ENCODE data around the gene PABPC1L.

The PABPC1L gene

DNA sequence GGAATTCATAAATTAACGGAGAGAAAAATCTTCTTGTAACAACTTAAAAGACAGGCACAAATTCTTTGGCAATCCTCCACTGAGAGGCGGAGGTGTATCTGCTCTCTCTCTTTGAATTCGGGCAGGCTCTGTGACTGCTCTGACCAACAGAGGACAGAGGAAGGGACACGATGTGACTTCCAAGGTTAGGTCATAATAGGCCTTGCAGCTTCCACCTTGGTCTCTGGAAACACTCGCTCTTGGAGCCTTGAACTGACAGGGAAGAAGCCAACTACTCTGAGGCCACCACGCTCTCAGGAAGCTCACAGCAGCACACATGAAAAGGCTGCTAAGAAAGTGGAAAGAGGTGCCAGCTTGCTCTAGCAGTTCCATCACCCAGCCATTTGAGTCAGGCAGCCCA, 35.4 kb downstream of the PABPC1L start:
- Histone ChIP-seq H3K36me3 (ENCODE audit: control insufficient read depth in 2 of 2, insufficient read depth in 1 of 2, low read length in 2 of 2) (peaks cover 22 to 98% of the 10 kb centered on the region in 2 experiments), H3K4me1 (ENCODE audit: control insufficient read depth, insufficient read depth, low read length) (no peaks in the 10 kb centered on the region), H3K27ac (ENCODE audit: extremely low read depth, low read depth, low read length) (no peak overlapping the region), H3K9me3 (ENCODE audit: control insufficient read depth, insufficient read depth, low read depth, low read length) (no peaks in the 10 kb centered on the region), H3K4me3 (ENCODE audit: low read depth, low read length) (no peak overlapping the region)
- no peak for TF ChIP-seq ZNF292 (tag by site-specific recombination; IDR thresholded peaks at IDR 0.05; ENCODE audit: borderline replicate concordance, low read depth)
- no peak for TF ChIP-seq ZNF138 (tag by site-specific recombination; IDR thresholded peaks at IDR 0.05; ENCODE audit: borderline replicate concordance)
- TF ChIP-seq ZFP37 (tag by site-specific recombination; IDR thresholded peaks at IDR 0.05), result no peak
- TF ChIP-seq ZNF426 (tag by site-specific recombination; IDR thresholded peaks at IDR 0.05), result no peak
- TF ChIP-seq ZNF747 (tag by site-specific recombination; IDR thresholded peaks at IDR 0.05), result no peak
- ChIA-PET POLR2A (no interaction called here), CTCF (interaction anchor here (0.7 to 1.1 kb wide), 2 partner anchors 18 to 155 kb away, joined by 3 to 4 read pairs; no protein-coding TSS in a partner anchor)

DNA sequence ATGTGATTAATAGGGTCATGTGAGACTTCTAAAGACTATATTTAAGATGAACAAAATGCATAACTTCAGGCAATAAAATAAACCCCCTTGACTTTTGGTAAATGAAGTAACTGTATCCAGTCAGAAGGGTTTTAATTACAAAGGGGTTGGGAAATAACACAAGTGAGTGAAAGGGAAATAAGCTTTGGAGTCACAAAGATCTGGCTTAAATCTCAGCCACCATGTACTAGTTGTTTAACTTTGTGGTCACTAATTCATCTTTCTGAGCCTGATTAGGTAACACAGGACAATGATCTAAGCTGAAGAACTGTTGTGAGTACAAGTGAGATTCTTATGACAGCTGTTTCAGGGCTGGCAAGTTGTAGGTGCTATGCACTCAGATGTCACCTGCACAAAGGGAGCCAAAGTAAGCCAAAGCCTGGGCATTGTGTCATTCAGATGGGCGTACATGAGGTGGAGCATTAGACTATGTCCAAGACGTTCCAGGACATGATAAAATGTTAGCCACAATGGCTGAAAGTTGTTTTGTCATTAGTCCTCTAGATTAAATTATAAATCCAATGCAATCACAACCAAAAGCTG, 36.5 kb downstream of the PABPC1L start:
- CTCF ChIA-PET, result interaction anchor here (0.6 to 0.8 kb wide), 3 partner anchors 16 to 25 kb away, joined by 3 to 6 read pairs (median 3); no protein-coding TSS in a partner anchor
- POLR2A ChIA-PET, result no interaction called here
- Histone ChIP-seq H3K9me3 (ENCODE audit: control insufficient read depth, insufficient read depth, low read depth, low read length) (no peaks in the 10 kb centered on the region), H3K27ac (ENCODE audit: extremely low read depth, low read depth, low read length) (no peak overlapping the region), H3K4me3 (ENCODE audit: low read depth, low read length) (no peak overlapping the region), H3K4me1 (ENCODE audit: control insufficient read depth, insufficient read depth, low read length) (no peaks in the 10 kb centered on the region), H3K36me3 (ENCODE audit: control insufficient read depth in 2 of 2, insufficient read depth in 1 of 2, low read length in 2 of 2) (peaks cover 22 to 100% of the 10 kb centered on the region in 2 experiments)
- no peak for TF ChIP-seq ZNF132 (tag by site-specific recombination; IDR thresholded peaks at IDR 0.05; ENCODE audit: borderline replicate concordance)
- TF ChIP-seq KLF1 (tag by site-specific recombination; IDR thresholded peaks at IDR 0.05), result no peak
- TF ChIP-seq ZNF324 (tag by site-specific recombination; IDR thresholded peaks at IDR 0.05), result no peak
- TF ChIP-seq, protein P1, sequence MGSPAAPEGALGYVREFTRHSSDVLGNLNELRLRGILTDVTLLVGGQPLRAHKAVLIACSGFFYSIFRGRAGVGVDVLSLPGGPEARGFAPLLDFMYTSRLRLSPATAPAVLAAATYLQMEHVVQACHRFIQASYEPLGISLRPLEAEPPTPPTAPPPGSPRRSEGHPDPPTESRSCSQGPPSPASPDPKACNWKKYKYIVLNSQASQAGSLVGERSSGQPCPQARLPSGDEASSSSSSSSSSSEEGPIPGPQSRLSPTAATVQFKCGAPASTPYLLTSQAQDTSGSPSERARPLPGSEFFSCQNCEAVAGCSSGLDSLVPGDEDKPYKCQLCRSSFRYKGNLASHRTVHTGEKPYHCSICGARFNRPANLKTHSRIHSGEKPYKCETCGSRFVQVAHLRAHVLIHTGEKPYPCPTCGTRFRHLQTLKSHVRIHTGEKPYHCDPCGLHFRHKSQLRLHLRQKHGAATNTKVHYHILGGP (tag by site-specific recombination; IDR thresholded peaks at IDR 0.05), result no peak
- no peak for TF ChIP-seq HOXC10 (CRISPR knock-in tag; IDR thresholded peaks at IDR 0.05)
- TF ChIP-seq, protein P2, sequence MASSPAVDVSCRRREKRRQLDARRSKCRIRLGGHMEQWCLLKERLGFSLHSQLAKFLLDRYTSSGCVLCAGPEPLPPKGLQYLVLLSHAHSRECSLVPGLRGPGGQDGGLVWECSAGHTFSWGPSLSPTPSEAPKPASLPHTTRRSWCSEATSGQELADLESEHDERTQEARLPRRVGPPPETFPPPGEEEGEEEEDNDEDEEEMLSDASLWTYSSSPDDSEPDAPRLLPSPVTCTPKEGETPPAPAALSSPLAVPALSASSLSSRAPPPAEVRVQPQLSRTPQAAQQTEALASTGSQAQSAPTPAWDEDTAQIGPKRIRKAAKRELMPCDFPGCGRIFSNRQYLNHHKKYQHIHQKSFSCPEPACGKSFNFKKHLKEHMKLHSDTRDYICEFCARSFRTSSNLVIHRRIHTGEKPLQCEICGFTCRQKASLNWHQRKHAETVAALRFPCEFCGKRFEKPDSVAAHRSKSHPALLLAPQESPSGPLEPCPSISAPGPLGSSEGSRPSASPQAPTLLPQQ (tag by site-specific recombination; IDR thresholded peaks at IDR 0.05), result no peak
- no peak for TF ChIP-seq KLF10 (tag by site-specific recombination; IDR thresholded peaks at IDR 0.05)
- TF ChIP-seq ZNF146 (tag by site-specific recombination; IDR thresholded peaks at IDR 0.05), result no peak
- no peak for TF ChIP-seq ZNF792 (tag by site-specific recombination; IDR thresholded peaks at IDR 0.05)
- TF ChIP-seq PRDM1 (tag by site-specific recombination; IDR thresholded peaks at IDR 0.05), result no peak
- no peak for TF ChIP-seq ZNF561 (tag by site-specific recombination; IDR thresholded peaks at IDR 0.05; ENCODE audit: borderline replicate concordance)
- TF ChIP-seq, protein P3, sequence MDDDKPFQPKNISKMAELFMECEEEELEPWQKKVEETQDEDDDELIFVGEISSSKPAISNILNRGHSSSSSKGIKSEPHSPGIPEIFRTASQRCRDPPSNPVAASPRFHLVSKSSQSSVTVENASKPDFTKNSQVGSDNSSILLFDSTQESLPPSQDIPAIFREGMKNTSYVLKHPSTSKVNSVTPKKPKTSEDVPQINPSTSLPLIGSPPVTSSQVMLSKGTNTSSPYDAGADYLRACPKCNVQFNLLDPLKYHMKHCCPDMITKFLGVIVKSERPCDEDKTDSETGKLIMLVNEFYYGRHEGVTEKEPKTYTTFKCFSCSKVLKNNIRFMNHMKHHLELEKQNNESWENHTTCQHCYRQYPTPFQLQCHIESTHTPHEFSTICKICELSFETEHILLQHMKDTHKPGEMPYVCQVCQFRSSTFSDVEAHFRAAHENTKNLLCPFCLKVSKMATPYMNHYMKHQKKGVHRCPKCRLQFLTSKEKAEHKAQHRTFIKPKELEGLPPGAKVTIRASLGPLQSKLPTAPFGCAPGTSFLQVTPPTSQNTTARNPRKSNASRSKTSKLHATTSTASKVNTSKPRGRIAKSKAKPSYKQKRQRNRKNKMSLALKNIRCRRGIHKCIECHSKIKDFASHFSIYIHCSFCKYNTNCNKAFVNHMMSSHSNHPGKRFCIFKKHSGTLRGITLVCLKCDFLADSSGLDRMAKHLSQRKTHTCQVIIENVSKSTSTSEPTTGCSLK (tag by site-specific recombination; IDR thresholded peaks at IDR 0.05), result no peak
- no peak for TF ChIP-seq ZNF24 (tag by site-specific recombination; IDR thresholded peaks at IDR 0.05)
- no peak for TF ChIP-seq GLI4 (tag by site-specific recombination; IDR thresholded peaks at IDR 0.05)
- no peak for TF ChIP-seq ZNF223 (tag by site-specific recombination; IDR thresholded peaks at IDR 0.05)
- no peak for TF ChIP-seq ZNF211 (tag by site-specific recombination; IDR thresholded peaks at IDR 0.05; ENCODE audit: low read depth)
- no peak for TF ChIP-seq GLIS2 (tag by site-specific recombination; IDR thresholded peaks at IDR 0.05)
- no peak for TF ChIP-seq SP3 (tag by site-specific recombination; IDR thresholded peaks at IDR 0.05)
- no peak for TF ChIP-seq ZBTB20 (tag by site-specific recombination; IDR thresholded peaks at IDR 0.05)
